Stimulated activated CD8-positive, alpha-beta memory T cell treated with anti-CD3 and anti-CD28 coated beads, Interleukin-15, amount 100 ng/mL, for 48 hours (primary cell): ENCODE measurements around the gene DUSP16.
"Not testable (repeated sequence)": the region's sequence is repeated elsewhere in the genome, so short reads cannot be mapped to it uniquely, and the experiment has no call there.

Experiments used
- DNase-seq, 2 donors: peaks; one replicate each; pipeline ENCODE4 v3.0.0-alpha.2; 2020; ENCODE audit warnings: low read depth in 2 of 2

Gene DUSP16

GRCh38 chr12:12520273-12520672 is 42.4 kb downstream of the DUSP16 start:
- no peak for DNase-seq

DNA sequence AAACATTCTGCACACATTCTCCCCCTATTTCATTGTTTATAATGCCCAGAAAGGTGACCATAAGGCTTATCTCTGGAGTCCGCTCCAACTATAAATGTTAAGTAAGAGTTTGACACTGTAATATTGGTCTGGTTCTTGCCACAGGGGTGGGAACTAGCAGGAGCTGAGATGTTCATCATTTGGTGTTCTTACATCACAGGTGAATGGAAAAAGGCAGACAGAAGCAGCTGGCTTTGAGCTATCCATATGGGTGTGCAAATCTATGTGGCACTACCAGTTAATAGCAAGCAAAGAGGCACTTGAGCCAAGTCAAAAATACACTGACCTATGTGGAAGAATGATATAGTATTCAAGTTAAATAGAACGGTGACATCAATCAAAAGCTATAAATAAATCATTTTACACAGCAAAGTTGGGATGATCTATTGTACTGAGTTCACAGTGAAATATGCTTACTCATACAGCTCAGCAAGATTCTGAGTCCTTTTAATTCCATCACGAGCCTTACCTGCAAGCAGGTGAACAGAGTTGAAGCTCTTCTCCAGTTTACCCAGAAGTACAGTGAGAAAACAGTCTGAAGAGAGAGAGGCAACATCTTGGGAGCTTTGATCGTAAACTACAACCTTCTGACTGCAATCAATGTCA is 43.2 kb downstream of the DUSP16 start:
- DNase-seq, result no peak

DNA sequence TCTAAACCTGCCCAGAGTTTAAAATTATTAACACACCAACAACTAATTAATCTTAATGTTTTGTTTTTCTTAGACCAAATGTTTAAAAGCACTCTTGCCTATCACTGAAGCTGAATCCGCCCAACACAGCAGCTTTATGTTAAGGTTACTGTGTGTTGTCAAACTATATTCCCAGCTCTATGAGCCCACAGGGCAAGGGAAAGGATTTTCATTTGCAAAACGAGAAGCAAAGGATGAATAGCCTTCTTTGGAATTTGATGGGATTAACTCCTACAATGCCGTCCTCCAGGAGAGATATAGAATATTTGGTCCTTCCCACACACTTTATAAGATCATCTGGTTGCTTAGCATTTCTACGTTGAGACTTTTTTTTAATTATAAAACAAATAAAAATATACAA is 43.7 kb downstream of the DUSP16 start:
- DNase-seq, result no peak

DNA sequence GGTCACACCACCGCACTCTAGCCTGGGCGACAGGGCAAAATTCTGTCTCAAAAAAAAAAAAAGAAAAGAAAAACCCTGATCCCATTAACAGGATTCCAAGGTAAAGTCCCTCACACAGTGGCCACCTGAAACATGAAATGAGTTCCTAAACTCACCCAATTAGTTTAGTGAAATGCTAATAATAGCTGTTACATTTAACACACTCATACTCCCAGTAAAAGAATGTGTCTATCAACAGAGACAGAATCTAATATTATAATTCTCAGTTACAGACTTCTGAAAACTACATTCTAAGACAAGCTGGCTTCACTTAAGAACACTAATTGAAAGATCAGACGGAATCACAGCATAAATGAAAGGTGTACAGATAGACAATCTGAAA is 44.2 kb downstream of the DUSP16 start:
- no peak for DNase-seq

DNA sequence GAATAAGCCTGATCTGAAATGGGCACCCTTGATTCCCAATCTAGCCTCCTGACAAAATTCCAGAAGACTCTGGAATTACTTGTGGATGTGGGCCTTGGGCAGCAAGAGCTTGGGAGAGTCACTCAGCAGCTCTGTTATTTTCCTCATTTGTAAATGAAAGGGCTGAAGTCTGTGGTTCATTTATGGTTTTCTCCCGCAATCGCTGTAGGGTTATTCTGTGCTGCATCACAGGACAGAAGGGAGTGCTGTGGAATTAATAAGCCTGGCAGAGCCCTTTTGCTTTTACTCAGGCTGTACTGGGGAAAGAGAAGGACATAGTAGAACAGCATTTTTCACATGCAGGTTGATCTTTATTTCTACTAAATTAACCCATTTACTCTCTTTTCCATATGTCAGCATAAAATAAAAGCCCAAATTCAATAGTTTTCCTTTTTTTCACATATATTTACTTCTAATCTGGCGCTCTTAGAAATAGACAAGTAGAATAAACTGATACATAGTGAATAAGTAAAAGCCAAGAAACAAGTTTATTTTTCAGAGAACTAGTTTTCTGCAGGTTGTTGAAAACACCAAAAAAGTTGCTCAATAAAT is 49.2 kb downstream of the DUSP16 start:
- DNase-seq, result no peak

DNA sequence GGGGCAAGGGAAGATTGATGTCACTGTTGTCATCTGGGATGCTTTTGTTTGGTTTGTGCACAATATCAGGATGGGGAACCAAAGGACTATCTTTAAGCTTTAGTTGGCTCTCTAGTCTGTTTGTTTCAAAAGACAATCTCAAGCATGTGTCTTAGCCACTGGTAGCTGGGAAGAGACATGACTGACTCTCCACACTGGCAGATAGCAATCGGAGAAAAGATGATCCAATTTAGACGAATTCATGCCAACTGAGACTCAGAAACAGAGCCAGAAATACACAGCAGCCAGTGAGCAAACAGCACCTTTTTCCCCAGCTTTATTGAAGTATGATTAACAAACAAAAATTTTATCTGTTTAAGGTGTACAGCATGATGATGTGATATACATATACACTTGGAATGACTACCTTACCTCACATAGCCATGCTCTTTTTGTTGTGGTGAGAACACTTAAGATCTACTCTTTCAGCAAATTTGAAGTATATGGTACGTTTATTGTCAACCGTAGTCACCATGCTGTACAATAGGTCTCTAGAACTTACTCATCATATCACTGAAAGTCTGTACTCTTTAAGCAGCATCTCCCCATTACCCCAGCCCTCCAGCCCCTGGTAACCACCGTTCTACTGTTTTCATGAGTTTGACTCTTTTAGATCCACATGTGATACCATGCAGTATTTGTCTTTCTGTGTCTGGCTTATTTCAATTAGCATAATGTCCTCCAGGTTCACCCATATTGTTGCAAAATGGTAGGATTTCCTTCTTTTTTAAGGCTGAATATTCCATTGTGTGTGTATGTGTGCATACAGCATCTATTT is 50.6 kb downstream of the DUSP16 start:
- DNase-seq, result peak in 1 of 2 donors; percentile 43

DNA sequence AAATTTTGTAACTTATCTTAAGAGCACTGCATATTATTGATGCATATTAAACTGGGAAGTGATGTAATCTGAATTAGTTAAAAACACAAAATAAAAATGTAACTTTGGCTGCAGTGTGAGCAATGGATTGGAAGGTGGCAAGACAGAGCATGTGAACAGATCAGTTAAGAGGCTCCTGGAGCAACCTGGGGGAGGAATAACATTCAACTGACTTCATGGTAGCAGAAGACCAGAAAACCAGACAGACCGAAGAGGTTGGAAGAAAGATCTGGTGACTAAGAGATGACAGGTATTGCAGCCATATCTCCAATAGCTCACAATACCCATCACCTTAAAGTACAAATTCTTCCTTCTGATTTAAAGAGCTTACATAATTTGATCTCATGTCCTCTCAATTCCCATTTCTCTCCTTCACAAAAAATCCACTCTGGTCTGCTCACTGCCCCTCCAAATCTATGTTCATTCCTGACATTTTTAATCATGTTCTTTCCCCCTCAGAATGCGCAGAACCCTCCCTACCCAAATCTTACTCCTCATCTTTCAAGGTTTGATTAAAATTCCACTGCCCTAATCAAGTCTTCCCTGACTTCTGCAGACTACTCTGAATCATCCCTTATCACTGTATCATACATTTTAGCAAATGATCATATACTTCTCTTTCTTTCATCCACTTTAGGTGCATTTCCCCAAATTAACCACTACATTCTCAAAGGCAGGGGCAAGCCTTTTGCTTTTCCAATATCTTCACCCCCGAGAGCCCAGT is 51.5 kb downstream of the DUSP16 start:
- no peak for DNase-seq

- DNase-seq, result no peak
Observed at GRCh38 chr12:12510551-12510950, 52.1 kb downstream of the DUSP16 start.

- DNase-seq, result no peak
Observed at GRCh38 chr12:12510141-12510540, 52.5 kb downstream of the DUSP16 start.

GRCh38 chr12:12508612-12509011 is 54.1 kb downstream of the DUSP16 start:
- DNase-seq, result no peak

- DNase-seq, result no peak
Observed at GRCh38 chr12:12507121-12507520, 55.5 kb downstream of the DUSP16 start.

- no peak for DNase-seq
Observed at GRCh38 chr12:12506496-12506890, 56.2 kb downstream of the DUSP16 start.

- no peak for DNase-seq
Observed at GRCh38 chr12:12505544-12506495, 56.8 kb downstream of the DUSP16 start.

- no peak for DNase-seq
Observed at GRCh38 chr12:12503384-12504078, 59.1 kb downstream of the DUSP16 start.

DNA sequence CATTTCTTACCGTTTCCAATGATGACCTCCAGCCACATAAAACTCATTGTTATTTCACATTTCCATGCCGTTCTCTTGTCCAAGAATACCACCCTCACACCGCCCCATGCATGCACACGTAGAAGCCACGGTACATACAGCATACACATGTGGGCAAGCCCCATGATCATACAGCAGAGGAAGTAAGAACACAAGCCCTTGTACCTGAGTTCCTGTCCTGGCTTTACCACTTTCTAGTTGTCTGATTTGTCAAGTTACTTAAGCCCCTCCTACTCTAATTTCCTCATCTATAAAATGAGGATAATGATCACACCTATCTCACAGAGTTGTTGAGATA is 59.9 kb downstream of the DUSP16 start:
- no peak for DNase-seq

DNA sequence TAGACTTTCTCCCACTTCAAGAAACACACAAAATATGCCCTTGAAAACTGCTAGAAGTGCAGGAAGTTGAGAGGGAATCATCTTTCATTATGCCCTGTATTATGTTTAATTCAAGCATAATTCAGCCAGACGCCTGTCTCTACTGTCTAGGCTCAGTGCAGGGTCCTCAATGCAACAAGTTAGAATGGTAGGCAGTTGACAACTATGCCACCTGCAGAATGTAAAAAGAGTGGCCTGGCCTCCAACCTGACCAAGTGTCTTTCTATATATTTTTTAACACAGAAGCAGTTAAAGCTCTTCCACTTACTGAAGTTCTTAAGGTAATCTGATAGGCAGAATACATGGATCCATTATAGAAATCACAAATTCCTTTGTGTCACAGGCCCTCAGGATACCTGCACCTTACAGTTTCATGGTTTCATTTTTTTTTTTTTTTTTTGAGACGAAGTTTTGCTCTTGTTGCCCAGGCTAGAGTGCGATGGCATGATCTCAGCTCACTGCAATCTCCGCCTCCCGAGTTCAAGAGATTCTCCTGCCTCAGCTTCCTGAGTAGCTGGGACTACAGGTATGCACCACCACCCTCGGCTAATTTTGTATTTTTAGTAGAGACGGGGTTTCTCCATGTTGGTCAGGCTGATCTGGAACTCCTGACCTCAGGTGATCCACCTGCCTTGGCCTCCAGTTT is 60.4 kb downstream of the DUSP16 start:
- DNase-seq, result not testable (repeated sequence)

DNA sequence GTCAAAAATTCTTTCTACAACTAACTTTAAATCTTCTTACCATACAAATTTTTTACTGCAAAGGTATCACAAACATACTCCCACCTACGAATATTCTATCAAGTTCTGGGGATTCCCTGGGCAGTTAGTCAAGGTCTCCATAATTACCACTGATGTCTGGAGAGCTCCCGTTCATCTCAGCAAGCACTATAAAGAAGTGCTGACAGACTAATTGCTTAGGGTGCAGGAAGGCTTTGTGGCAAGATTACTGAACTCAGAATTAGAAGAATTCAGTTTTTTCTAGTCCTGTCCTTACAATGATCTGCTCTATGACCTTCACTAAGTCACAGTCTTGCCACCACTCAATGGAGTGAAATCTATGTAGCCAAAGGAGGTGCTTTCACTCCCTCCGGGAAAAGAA is 61.5 kb downstream of the DUSP16 start:
- no peak for DNase-seq

DNA sequence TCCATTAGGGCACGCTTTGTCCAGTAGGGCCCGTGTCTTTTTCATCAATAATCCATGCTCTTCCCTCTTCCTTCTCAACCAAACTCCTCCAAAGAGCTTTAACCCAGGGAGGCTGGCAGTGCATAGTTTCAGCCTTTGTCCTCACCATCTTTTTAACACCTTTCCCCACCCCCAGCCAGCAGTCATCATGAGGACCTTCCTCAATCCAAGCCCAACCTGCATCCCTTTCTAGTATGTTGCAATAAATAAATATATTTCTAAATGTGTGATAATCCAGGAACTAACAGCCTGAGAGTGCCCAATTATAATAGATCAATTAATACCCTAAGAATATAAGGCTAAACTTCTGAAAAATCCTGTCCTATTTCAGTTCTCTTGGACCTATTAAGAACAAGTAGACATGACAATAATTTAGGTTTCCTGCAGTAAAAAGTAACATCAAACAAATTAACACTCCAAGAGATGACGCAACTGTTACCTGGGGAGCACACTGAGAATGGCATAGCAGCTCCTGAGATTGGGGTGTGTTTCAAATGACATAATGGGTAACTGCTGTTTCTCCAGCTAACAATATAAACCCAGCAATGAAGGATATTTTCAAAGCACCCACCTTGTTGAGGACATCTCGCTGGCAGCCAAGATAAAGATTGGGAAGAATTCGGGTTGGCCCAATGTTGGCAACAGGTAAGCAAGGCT is 62.6 kb downstream of the DUSP16 start:
- DNase-seq, result no peak

GRCh38 chr12:12498210-12498609 is 64.5 kb downstream of the DUSP16 start:
- no peak for DNase-seq
